Ovary (tissue), 3 donors: Measurements from ENCODE around the gene AFG3L2.

Experiments used
- EP300 ChIP-seq: sonication (generic); formaldehyde crosslinking; IDR thresholded peaks from one replicate; pipeline ENCODE4 v1.6.1; 2017; ENCODE audit warnings: antibody characterized with exemption
- TF ChIP-seq, protein P1 (sequence below), 3 donors: fragments of 450-650 bp in 2 of 3; fragments of 200-600 bp in 1 of 3; IDR thresholded peaks; one replicate each; pipeline versions ENCODE4 v1.5.1 to v1.8.0; 2016 to 2022; ENCODE audit warnings: antibody characterized with exemption in 3 of 3, mild to moderate bottlenecking in 1 of 3
- donor health status: DM: no; HTN: no; CAD: no.

DNA sequence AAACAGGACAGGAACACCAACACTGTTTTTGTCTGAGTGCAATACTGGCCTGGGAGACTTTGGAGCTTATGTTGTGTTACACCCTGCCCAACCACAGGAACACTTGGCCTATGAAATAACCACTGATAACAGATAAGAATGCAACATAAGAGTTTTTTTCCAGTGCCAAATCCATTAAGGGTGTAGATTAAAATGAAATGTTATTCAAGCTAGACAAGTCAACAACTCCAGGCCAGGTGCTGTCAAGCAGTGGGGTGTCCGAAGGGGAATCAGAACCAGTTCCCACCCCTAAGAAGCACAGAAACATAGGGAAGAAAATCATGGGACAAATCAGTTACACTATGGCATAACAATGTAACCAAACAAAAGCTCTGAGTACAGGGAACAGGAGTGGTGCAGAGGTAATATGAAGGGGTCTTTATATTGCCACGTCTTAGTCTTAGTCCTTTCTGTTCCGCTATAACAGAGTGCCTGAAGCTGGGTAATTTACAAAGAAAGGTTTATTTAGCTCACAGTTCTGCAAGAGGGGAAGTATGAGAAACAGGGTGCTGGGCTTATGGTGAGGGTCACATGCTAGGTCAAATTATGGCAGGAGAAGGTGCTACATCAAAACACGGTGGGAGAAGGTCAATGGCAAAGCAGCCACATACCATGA is 3.8 kb downstream of the AFG3L2 start:
- TF ChIP-seq, protein P1, sequence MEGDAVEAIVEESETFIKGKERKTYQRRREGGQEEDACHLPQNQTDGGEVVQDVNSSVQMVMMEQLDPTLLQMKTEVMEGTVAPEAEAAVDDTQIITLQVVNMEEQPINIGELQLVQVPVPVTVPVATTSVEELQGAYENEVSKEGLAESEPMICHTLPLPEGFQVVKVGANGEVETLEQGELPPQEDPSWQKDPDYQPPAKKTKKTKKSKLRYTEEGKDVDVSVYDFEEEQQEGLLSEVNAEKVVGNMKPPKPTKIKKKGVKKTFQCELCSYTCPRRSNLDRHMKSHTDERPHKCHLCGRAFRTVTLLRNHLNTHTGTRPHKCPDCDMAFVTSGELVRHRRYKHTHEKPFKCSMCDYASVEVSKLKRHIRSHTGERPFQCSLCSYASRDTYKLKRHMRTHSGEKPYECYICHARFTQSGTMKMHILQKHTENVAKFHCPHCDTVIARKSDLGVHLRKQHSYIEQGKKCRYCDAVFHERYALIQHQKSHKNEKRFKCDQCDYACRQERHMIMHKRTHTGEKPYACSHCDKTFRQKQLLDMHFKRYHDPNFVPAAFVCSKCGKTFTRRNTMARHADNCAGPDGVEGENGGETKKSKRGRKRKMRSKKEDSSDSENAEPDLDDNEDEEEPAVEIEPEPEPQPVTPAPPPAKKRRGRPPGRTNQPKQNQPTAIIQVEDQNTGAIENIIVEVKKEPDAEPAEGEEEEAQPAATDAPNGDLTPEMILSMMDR (IDR thresholded peaks at IDR 0.05) = no peak
- TF ChIP-seq EP300 = no peak
